Femur (tissue), 1 donor: Measurements from ENCODE around the gene KIF5A.

Experiments
- DNase-seq: peaks from one replicate; pipeline ENCODE4 v3.0.0-alpha.2; 2017

Gene KIF5A

GRCh38 chr12:57535764-57536596, 13.9 kb upstream of the KIF5A start:
- no peak for DNase-seq

DNA sequence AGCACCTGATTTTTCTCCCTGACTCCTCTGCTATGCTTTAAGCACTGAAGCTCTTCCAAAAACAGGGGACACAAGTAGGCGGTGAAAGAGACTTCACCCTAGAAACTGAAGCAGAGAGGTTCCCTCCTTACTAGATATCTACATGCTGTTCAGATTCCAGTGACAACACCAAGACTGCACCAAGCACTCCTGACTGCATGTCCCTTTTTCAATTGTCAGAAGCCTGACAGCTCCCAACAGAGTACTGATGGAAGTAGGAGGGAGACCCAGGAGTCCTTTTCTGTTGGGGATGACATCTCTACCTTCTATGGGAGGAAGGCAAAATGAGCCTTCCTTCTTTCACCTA, 13.3 kb upstream of the KIF5A start:
- no peak for DNase-seq

GRCh38 chr12:57539134-57539768, 10.6 kb upstream of the KIF5A start:
- no peak for DNase-seq

DNA sequence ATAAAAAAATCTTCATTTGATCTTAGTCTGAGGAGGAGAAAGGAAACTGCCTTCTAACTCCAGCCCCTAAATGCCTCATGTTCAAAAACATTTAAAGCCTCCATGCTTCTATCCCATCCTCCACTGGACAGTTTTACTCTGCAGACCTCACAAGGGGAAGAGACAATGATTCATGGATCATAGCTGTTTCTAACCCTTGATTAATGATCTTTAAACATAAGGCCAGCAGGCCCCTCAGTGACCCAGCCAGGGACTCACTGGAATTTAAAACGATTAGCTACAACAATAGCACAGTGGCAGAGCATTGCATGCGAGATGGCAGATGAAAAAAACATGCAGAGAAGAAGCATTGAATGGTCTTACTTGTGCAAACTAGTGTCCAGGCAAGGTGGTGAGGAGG, 8.8 kb upstream of the KIF5A start:
- DNase-seq: no peak

- no peak for DNase-seq
Observed at GRCh38 chr12:57541717-57542116, 8.1 kb upstream of the KIF5A start.

DNA sequence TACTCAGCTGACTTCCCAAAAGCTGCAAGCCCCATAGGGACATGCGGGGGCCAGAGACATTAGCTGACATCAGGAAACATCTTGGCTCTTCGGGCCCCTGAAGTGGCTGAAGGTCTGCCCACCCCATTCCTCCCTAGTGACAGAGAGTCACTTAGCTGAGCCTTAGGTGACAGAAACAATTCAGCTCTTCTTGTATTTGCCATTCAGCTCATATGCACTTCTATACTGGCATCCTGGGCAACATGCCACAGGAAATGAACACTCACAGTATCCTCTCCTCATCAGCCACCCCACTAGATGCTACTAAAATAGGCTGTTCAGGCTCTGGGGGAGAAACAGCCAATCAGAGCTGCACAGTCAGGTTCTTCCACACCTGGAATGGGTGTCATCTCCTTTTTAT, 6.3 kb upstream of the KIF5A start:
- no peak for DNase-seq

GRCh38 chr12:57545809-57546437, 3.9 kb upstream of the KIF5A start:
- no peak for DNase-seq

GRCh38 chr12:57546438-57547287, 3.2 kb upstream of the KIF5A start, which contains the start of gene DCTN2:
TSS of gene DCTN2 (minus strand) at chr12:57547192. CDS start at chr12:57547063, 129 bp downstream.
- DNase-seq: peak; percentile 98

DNA sequence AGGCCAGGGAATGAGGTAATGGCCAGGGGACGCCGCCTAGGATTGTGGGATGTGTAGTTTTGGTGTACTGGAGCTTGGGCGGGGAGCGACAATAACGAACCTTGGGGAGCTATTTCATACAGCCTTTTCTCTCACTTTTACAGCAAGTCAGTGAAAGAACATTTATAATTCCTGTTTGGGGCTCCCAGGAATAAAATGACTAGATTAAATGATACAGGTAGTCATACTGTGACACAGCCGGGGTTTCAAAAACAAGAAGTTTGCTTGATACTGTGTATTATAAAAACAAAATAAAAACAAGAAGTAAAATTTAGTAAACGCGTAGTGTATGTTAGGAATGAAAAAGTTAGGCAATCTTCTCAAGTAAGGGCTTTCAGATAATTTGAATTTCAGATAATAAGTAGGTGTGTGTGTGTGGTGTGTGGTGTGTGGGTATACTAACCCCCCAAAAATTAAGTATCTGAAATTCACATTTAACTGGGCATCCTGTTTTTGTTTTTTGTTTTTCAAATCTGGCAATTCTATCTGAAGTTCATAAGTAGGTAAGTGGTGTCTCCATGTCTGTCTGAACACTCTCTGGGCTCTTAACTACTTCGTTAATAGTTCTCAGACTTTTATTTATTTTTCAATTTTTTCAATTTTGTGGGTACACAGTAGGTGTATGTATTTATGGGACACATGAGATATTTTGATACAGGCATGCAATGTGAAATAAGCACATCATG, 2.4 kb upstream of the KIF5A start:
- no peak for DNase-seq

DNA sequence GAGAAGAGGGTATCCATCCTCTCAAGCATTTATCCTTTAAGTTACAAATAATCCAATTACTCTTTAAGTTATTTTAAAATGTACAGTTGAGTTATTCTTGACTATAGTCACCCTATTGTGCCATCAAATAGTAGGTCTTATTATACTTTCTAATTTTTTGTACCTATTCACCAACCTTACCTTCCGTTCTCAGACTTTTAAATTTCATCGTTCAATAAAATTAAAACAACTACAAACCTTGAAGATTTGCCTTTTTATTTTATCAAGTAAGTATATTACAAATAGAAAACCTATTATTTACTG, 1.9 kb upstream of the KIF5A start:
- DNase-seq: no peak

- DNase-seq: no peak
Observed at GRCh38 chr12:57548488-57548887, 1.4 kb upstream of the KIF5A start.

DNA sequence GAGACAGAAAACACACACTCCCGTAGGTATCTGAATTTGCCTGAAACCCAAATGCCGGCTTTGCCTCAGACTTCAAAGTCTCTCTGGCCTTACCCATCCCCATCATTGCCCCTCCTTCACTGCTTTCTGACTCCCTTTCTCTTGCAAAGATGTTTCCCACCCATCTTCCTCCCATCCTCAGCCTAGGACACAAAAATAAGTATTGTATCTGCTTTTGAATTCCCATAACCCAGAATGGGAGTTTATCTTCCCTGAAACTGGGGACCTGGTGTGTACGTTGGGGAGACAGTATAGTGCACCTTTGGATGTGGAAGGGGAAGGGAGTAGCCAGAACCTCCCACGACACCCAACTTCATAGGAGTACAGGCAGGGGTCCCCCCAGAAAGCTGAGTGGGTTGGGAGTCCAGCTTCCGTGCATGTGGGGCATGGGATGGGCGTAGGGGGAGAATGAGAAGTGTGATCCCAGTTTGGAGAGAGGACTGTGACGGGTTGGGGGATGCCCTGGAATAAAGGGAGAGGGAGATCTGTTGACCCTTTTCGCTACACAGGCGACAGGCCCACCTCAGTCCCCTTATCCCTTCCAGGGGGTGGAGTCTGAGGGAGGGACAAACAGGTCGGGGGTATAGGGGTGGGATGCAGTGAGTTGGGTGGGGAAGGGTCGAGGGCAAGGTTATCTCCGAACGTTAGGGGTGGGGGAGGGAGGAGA, 488 bp upstream of the KIF5A start:
- DNase-seq: no peak

GRCh38 chr12:57550641-57551549, 1.1 kb downstream of the KIF5A start:
- DNase-seq: no peak

GRCh38 chr12:57551637-57552305, 1.9 kb downstream of the KIF5A start:
- DNase-seq: no peak

DNA sequence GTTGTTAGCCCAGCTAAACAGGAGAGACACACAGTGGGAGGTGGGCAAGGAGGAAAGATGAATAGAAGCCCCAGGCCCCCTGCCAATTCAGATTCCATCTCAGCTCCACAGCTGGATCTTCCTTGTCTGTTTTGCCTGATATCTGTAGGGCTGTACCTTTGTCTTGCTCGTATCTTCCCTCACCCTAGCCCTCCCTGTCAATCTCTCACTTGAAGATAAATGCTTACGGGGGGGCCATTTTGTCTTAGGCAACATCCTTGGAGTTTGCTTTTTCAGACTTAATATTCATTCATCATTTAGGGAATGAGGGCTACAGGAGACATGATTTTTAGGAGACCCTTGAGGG, 2.4 kb downstream of the KIF5A start:
- DNase-seq: no peak

DNA sequence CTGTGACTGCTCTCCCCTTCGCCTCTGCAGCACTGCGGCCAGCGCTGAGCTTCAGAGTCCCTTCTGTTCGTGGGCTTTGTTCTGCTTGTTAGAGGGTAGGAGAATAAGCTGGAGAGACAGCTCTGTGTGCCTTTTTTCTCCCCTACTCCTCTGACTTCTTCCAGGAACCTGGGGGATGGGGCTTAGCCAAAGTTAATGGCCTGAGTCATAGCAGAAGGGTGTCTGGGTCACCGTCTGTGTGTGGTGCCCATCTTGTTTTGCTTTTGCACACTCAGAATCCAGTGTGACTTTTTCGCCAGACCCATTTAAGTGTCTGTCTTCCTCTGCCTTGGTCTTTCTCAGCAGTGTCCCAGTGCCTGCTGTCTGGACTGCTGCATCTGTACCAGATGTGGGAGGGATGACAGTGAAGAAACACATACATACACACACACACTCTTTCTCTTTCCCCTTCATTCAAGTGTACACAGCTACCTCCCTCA, 3.0 kb downstream of the KIF5A start:
- DNase-seq: no peak

- DNase-seq: no peak
Observed at GRCh38 chr12:57553343-57554202, 3.7 kb downstream of the KIF5A start.

DNA sequence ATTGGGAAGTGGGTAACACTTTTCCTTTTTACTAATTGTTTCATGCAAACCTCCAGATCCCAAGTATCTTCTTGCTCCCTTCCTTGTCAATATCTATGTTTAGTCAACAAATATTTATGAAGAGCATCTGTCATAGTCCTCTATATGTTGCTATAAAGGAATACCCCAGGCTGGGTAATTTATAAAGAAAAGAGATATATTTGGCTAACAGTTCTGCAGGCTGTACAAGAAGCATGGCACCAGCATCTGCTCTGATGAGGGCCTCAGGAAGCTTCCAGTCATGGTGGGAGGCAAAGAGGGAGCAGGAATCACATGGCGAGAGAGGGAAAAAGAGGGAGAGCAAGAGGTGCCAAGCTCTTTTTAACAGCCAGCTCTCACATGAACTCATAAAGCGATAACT, 4.6 kb downstream of the KIF5A start:
- DNase-seq: no peak

DNA sequence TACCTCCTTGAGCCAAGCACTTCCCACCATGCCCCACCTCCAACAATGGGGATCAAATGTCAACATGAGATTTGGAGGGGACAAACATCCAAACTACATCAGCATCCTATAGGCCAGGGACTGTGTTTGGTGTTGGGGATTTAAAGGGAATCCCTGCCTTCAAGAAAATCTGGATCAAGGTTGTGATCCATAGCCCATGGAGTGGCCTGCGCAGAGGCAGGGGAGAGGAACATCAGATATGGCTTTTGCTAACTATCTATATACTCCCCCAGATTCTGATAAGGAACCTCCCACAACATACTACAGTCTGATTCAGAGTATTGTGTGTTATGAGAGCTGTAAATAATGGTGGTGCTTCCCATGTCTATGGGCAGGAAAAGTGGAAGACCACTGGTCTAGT, 5.1 kb downstream of the KIF5A start:
- no peak for DNase-seq
